Fibroblast of lung (primary cell): ENCODE data around the gene B3GALT5.

Source experiments
- EZH2 ChIP-seq: IDR thresholded peaks from 2 replicates; pipeline ENCODE4 v1.5.1; 2012; ENCODE audit warnings: low read length, control low read depth, mild to moderate bottlenecking; ENCODE audit errors: missing control alignments
- TF ChIP-seq, protein P1 (sequence below), 2 donors: IDR thresholded peaks in 1 of 2; conservative IDR thresholded peaks in 1 of 2; 1 replicate in 1 of 2; 2 replicates in 1 of 2; pipeline ENCODE4 v1.5.1; 2011 to 2012; ENCODE audit warnings: low read length in 2 of 2, control low read depth in 1 of 2, inconsistent platforms in 1 of 2, low read depth in 1 of 2, mild to moderate bottlenecking in 1 of 2

DNA sequence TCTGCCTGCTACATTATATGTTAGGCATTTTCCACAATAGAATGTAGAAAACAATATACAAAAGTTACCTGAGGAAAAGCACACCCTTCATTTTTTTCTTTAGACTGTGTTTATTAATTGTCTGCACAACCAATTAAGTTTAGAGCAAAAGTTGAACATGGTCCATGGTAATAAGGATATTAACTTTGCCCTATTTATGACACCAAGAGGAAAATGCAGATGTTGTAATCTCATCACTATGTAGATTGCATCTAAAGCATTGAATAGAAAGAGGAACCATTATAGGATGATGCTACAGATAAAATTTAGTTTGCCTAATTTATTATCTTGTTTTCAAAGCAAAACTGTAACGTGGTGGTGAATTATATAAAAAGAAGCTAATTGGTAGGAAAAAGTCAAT, 72.5 kb downstream of the B3GALT5 start:
- TF ChIP-seq, protein P1, sequence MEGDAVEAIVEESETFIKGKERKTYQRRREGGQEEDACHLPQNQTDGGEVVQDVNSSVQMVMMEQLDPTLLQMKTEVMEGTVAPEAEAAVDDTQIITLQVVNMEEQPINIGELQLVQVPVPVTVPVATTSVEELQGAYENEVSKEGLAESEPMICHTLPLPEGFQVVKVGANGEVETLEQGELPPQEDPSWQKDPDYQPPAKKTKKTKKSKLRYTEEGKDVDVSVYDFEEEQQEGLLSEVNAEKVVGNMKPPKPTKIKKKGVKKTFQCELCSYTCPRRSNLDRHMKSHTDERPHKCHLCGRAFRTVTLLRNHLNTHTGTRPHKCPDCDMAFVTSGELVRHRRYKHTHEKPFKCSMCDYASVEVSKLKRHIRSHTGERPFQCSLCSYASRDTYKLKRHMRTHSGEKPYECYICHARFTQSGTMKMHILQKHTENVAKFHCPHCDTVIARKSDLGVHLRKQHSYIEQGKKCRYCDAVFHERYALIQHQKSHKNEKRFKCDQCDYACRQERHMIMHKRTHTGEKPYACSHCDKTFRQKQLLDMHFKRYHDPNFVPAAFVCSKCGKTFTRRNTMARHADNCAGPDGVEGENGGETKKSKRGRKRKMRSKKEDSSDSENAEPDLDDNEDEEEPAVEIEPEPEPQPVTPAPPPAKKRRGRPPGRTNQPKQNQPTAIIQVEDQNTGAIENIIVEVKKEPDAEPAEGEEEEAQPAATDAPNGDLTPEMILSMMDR (conservative IDR thresholded peaks at IDR 0.05 in 1 of 2, IDR thresholded peaks at IDR 0.05 in 1 of 2; ENCODE audit: low read depth in 1 of 2, low read length in 2 of 2) = no peak
- TF ChIP-seq EZH2 = no peak
